ENCODE results near the gene INTS3. TPM values are rescaled to one million over a fixed set of nuclear protein-coding genes. Genes with fewer than 3 reads are reported as not detected.

Gene INTS3
- total and polyA plus RNA-seq, 10 of the 15 experiments (the other 5 are each of a cell fraction or from before 2014, with no cell fraction given): 12.6 to 87.4 (median 30.8) TPM

GRCh38 chr1:153687346-153688125 is 40.3 kb upstream of the INTS3 start (continued):
- TF ChIP-seq PRDM15 (CRISPR knock-in tag; IDR thresholded peaks at IDR 0.05): no peak
- no peak for TF ChIP-seq ZBED1 (IDR thresholded peaks at IDR 0.05; ENCODE audit: borderline replicate concordance)
- no peak for TF ChIP-seq MLLT1 (IDR thresholded peaks at IDR 0.05)
- TF ChIP-seq FOS (IDR thresholded peaks at IDR 0.05; ENCODE audit: borderline replicate concordance, extremely low read depth, insufficient read length): no peak
- TF ChIP-seq NR2C1 (IDR thresholded peaks at IDR 0.05): no peak
- TF ChIP-seq SUPT20H (IDR thresholded peaks at IDR 0.05; ENCODE audit: borderline replicate concordance, control insufficient read depth, low read depth, low read length): no peak
- no peak for TF ChIP-seq NFIC (IDR thresholded peaks at IDR 0.05; ENCODE audit: low read depth, low read length)
- no peak for TF ChIP-seq SREBF2 (IDR thresholded peaks at IDR 0.05; ENCODE audit: low read length)
- no peak for TF ChIP-seq NR2F1 (conservative IDR thresholded peaks at IDR 0.05)
- TF ChIP-seq ATF7 (IDR thresholded peaks at IDR 0.05; ENCODE audit: low read depth): no peak

All from GM12878 (cell line).